Testis (tissue), 2 donors: ENCODE data around the gene CX3CL1.

Experiments used
- CTCF ChIP-seq, 3 experiments: fragments of 450-650 bp in 2 of 3; fragments of 200-600 bp in 1 of 3; sonication (generic) in 1 of 3; IDR thresholded peaks; one replicate each; pipeline ENCODE4 v1.5.1; 2016 to 2019; ENCODE audit warnings: antibody characterized with exemption in 3 of 3, mild to moderate bottlenecking in 2 of 3, moderate library complexity in 1 of 3
- POLR2A ChIP-seq: fragments of 450-650 bp; IDR thresholded peaks from one replicate; pipeline ENCODE4 v1.6.1; 2017; ENCODE audit warnings: antibody characterized with exemption, mild to moderate bottlenecking, moderate library complexity

- TF ChIP-seq CTCF (IDR thresholded peaks at IDR 0.05), result no peak
- no peak for TF ChIP-seq POLR2A
These were observed 8.1 kb upstream of the CX3CL1 start for GRCh38 chr16:57364143-57364542.
